GM19463 (cell line): Measurements from ENCODE around the gene PIM1.

Experiments used
- ATAC-seq: cut with Tn5 transposase; IDR thresholded peaks from one replicate; pipeline ENCODE4 v1.9.1; 2021; ENCODE audit warnings: mild to moderate bottlenecking, moderate library complexity; ENCODE audit not compliant: unreplicated experiment

Gene PIM1

GRCh38 chr6:37218061-37218460 lies 48.1 kb downstream of the PIM1 start:
- no peak for ATAC-seq

GRCh38 chr6:37218511-37218910 lies 48.6 kb downstream of the PIM1 start:
- ATAC-seq, result no peak

- no peak for ATAC-seq
Observed at GRCh38 chr6:37221585-37222124, 51.7 kb downstream of the PIM1 start.

GRCh38 chr6:37222125-37222967 lies 52.4 kb downstream of the PIM1 start:
- peak; percentile 95 for ATAC-seq

GRCh38 chr6:37222992-37223391 lies 53.0 kb downstream of the PIM1 start:
- ATAC-seq, result no peak
